Left ventricle myocardium inferior (tissue), 1 donor: Measurements from ENCODE around the gene MSRB2. TPM values are rescaled to one million over a fixed set of nuclear protein-coding genes. Genes with fewer than 3 reads are reported as not detected.

Source experiments
- DNase-seq: peaks from one replicate; pipeline ENCODE4 v3.0.0-alpha.2; 2020
- H3K27ac ChIP-seq: fragments of 200-600 bp; replicated peaks from 2 replicates; pipeline ENCODE4 v1.8.0; 2021
- H3K27me3 ChIP-seq: fragments of 200-600 bp; 2 replicates; pipeline ENCODE4 v1.8.0; 2021; ENCODE audit warnings: low read depth
- H3K36me3 ChIP-seq: fragments of 200-600 bp; 2 replicates; pipeline ENCODE4 v1.8.0; 2021
- H3K4me1 ChIP-seq: fragments of 200-600 bp; 2 replicates; pipeline ENCODE4 v1.8.0; 2021
- H3K4me3 ChIP-seq: fragments of 200-600 bp; 2 replicates; pipeline ENCODE4 v1.8.0; 2021; ENCODE audit warnings: mild to moderate bottlenecking, moderate library complexity
- H3K9me3 ChIP-seq: fragments of 200-600 bp; replicated peaks from 2 replicates; pipeline ENCODE4 v1.8.0; 2021
- intact Hi-C: fragments of 100-400 bp; cut with micrococcal nuclease; formaldehyde crosslinking; loops from one replicate; pipeline ENCODE4 v1.11.0; 2022
- total RNA-seq: library from RNA; stranded (reverse); fragmentation: NEBNext Ultra II Directional; extraction: Animal tissue kit (Norgen Biotek cat#: 25700); gene quantifications from one replicate; pipeline ENCODE4 v1.2.1, GENCODE V29; 2021
- TF ChIP-seq, protein P1 (sequence below): fragments of 200-600 bp; IDR thresholded peaks from 2 replicates; pipeline ENCODE4 v1.8.0; 2021; ENCODE audit warnings: antibody characterized with exemption, mild to moderate bottlenecking, borderline replicate concordance
- donor health status: DM: no; HTN: yes; CAD: no; lungs with severe emphysema.

The MSRB2 gene
- total RNA-seq, 1 donor from 2014 or later = 146 TPM

DNA sequence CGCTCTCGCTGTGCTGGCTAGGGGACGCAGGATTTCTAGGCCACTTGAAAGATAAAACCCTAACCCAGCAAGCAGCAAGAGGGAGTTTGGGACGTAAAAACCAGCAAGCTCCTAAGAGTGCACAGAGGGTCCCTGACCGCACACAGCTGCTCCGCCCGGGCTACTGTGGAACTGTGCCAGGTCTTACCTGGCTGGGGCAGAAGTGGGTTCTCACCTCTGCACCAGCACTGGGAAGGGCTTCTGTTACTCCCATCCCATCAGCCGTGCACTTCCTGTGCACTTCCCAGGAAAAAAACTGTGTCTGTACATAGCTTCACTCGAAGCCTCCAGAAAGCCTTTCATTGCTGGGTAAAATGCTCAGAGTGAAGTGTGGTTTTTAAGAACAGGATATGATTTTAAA lies 50.9 kb downstream of the MSRB2 start:
- peaks cover 8% of the 10 kb centered on the region for H3K9me3 ChIP-seq
- H3K4me3 ChIP-seq = no peak overlapping the region
- intact Hi-C loops = no loop called here
- peaks cover 20% of the 10 kb centered on the region for H3K27me3 ChIP-seq
- H3K27ac ChIP-seq = no peak overlapping the region
- DNase-seq = no peak
- no peaks in the 10 kb centered on the region for H3K4me1 ChIP-seq
- TF ChIP-seq, protein P1, sequence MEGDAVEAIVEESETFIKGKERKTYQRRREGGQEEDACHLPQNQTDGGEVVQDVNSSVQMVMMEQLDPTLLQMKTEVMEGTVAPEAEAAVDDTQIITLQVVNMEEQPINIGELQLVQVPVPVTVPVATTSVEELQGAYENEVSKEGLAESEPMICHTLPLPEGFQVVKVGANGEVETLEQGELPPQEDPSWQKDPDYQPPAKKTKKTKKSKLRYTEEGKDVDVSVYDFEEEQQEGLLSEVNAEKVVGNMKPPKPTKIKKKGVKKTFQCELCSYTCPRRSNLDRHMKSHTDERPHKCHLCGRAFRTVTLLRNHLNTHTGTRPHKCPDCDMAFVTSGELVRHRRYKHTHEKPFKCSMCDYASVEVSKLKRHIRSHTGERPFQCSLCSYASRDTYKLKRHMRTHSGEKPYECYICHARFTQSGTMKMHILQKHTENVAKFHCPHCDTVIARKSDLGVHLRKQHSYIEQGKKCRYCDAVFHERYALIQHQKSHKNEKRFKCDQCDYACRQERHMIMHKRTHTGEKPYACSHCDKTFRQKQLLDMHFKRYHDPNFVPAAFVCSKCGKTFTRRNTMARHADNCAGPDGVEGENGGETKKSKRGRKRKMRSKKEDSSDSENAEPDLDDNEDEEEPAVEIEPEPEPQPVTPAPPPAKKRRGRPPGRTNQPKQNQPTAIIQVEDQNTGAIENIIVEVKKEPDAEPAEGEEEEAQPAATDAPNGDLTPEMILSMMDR = no peak
- H3K36me3 ChIP-seq = no peaks in the 10 kb centered on the region

DNA sequence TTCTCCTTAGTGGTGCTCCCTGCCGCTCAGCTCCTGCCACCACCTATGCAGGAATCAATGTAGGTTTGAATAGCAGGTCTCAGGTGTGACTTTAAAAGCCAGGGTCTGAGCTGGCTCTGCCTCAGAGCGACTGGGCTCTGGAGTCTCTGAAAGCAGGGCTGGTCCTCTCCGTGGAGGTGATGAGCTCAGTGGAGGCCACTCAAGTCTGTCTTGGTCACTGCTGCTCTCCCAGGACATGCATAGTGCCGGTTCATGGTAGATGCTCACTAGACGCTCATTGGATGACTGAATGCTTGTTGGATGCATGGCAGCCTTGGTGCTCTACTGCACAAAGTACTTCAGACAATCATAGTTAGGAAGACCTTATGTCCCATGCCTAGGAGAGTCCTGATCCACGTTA lies 51.7 kb downstream of the MSRB2 start:
- intact Hi-C loops = no loop called here
- no peak for DNase-seq
- TF ChIP-seq, protein P1 = no peak
- H3K36me3 ChIP-seq = no peaks in the 10 kb centered on the region
- H3K27me3 ChIP-seq = peaks cover 20% of the 10 kb centered on the region
- H3K4me1 ChIP-seq = no peaks in the 10 kb centered on the region
- no peak overlapping the region for H3K4me3 ChIP-seq
- peaks cover under 1% of the 10 kb centered on the region for H3K9me3 ChIP-seq
- no peak overlapping the region for H3K27ac ChIP-seq

DNA sequence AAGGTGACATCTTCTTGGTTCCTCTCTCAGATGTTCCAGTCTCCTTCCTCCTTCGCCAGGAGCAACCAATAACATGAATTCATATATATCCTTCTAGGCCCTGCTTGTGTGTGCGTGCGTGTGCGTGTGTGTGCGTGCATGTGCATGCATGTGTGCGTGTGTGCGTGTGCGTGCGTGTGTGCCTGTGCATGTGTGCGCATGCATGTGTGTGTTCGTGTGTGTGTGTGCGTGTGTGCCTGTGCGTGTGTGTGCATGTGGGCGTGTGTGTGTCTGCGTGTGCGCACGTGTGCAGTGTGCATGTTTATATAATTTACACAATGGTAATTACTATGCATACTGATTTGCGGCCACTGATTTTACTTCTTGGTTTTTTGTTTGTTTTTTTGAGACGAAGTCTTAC lies 52.8 kb downstream of the MSRB2 start:
- Histone ChIP-seq H3K27ac (no peak overlapping the region), H3K27me3 (peaks cover 20% of the 10 kb centered on the region), H3K9me3 (no peaks in the 10 kb centered on the region), H3K36me3 (no peaks in the 10 kb centered on the region), H3K4me3 (no peak overlapping the region), H3K4me1 (no peaks in the 10 kb centered on the region)
- TF ChIP-seq, protein P1 = no peak
- intact Hi-C loops = no loop called here
- DNase-seq = no peak

DNA sequence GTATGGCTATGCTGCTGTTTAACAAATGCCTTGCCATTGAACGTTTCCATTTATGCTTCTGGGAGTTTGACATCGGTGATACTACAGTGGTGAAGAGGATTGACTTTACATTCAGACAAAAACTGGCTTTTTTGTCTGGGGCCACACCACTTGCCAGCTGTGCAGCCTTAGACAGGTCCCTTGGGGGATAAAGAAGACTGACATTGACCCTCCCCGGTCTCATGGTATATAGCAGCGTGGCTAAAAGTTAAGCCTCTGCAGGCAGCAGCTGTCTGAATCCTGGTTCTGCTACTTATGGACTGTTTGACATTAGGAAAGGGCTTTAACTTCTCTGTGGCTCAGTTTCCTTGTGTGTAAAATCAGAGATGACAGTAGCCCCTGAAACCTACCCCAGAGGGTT lies 54.7 kb downstream of the MSRB2 start:
- no peak overlapping the region for H3K4me3 ChIP-seq
- H3K27me3 ChIP-seq = peaks cover 24% of the 10 kb centered on the region
- intact Hi-C loops = no loop called here
- TF ChIP-seq, protein P1 = no peak
- no peak overlapping the region for H3K27ac ChIP-seq
- no peaks in the 10 kb centered on the region for H3K4me1 ChIP-seq
- H3K9me3 ChIP-seq = no peaks in the 10 kb centered on the region
- H3K36me3 ChIP-seq = no peaks in the 10 kb centered on the region
- DNase-seq = no peak

DNA sequence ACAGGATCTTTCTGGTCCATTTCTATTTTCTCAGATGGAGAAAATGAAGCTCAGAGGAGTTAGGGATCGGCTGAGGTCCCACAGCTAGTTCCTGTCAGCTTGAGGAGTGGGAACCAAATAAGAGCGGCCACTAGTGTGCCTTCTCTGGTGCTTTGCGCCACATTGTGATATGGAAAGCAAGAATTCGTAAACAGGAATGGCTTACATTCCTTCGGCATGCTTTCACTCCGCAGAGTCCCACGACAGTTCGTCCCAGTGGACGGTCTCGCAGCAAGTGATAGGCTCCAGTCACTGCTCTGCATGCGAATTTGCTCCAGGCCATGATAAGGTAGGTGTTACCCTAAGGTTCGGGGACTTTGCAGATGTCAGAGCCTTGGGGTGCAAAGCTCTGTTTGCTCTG lies 55.2 kb downstream of the MSRB2 start:
- TF ChIP-seq, protein P1 = no peak
- no peak for DNase-seq
- H3K27me3 ChIP-seq = peaks cover 27% of the 10 kb centered on the region
- H3K4me3 ChIP-seq = no peak overlapping the region
- H3K9me3 ChIP-seq = no peaks in the 10 kb centered on the region
- H3K27ac ChIP-seq = no peak overlapping the region
- H3K36me3 ChIP-seq = no peaks in the 10 kb centered on the region
- no peaks in the 10 kb centered on the region for H3K4me1 ChIP-seq
- intact Hi-C loops = no loop called here

DNA sequence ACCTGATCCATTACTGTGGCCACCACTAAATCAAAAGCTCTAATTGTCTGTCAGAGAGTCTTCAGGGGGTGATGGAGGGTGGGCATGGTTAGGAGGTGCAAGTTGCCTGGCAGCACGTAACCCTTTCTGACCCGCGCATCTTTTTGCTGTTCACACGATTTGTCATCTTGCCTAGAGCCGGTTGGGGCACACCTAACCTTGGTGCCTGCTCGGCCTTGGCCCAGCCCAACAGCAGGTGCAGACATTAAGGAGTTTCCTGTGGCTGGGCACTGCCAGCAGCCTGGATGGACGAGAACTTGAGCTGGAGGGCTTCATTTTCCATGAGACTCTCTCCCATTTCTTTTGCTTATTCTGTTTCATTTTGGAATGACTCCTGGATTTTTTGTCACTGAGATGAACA lies 55.7 kb downstream of the MSRB2 start:
- no peak for DNase-seq
- TF ChIP-seq, protein P1 = no peak
- Histone ChIP-seq H3K9me3 (no peaks in the 10 kb centered on the region), H3K27ac (no peak overlapping the region), H3K27me3 (peaks cover 27% of the 10 kb centered on the region), H3K36me3 (no peaks in the 10 kb centered on the region), H3K4me1 (no peaks in the 10 kb centered on the region), H3K4me3 (no peak overlapping the region)
- intact Hi-C loops = no loop called here
